IMR-90 (cell line): Measurements from ENCODE around the gene NXPH1. TPM values are rescaled to one million over a fixed set of nuclear protein-coding genes. Genes with fewer than 3 reads are reported as not detected.

Source experiments
- ATAC-seq: fragments of 200-7000 bp; cut with Tn5 transposase; 2 replicates; pipeline ENCODE4 v1.9.1; 2020; ENCODE audit warnings: low read depth, mild to moderate bottlenecking, moderate library complexity
- BruUV-seq: library from RNA; stranded (reverse); fragments of 400-500 nt; replicated peaks from 2 replicates; lab custom pipeline; 2021; lab: Mats Ljungman, UMichigan
- CTCF ChIA-PET: fragments of 300-600 bp; formaldehyde crosslinking; extraction: SDS; loops from one replicate; lab custom pipeline; 2021; ENCODE audit warnings: antibody characterized with exemption; lab: Yijun Ruan, JAX
- POLR2A ChIA-PET: fragments of 300-600 bp; sonication (Branson Sonifier 250); formaldehyde crosslinking; loops from one replicate; lab custom pipeline; 2022; ENCODE audit warnings: antibody characterized with exemption; ENCODE audit not compliant: unreplicated experiment; lab: Charles Lee
- DNase-seq: peaks from one replicate; pipeline ENCODE4 v3.0.0; 2013
- H2AFZ ChIP-seq: replicated peaks from 2 replicates; pipeline ENCODE3; 2013; ENCODE audit warnings: low read length, mild to moderate bottlenecking; ENCODE audit not compliant: poor library complexity
- H2AK5ac ChIP-seq: 2 replicates; pipeline ENCODE4 v1.6.1; 2013; ENCODE audit warnings: low read depth, low read length, inconsistent platforms
- H2AK9ac ChIP-seq: replicated peaks from 2 replicates; pipeline ENCODE3; 2013; ENCODE audit warnings: mild to moderate bottlenecking, low read depth, low read length, moderate library complexity; ENCODE audit not compliant: poor library complexity
- H2BK120ac ChIP-seq: 2 replicates; pipeline ENCODE4 v1.6.1; 2013; ENCODE audit warnings: low read depth, low read length, inconsistent platforms
- H2BK15ac ChIP-seq: 3 replicates; pipeline ENCODE4 v1.6.1; 2013; ENCODE audit warnings: low read depth, low read length, inconsistent platforms
- H2BK20ac ChIP-seq: 2 replicates; pipeline ENCODE4 v1.6.1; 2013; ENCODE audit warnings: low read depth, mild to moderate bottlenecking, inconsistent platforms, low read length, moderate library complexity
- H2BK5ac ChIP-seq: 2 replicates; pipeline ENCODE4 v1.6.1; 2013; ENCODE audit warnings: mild to moderate bottlenecking, low read depth, low read length, inconsistent platforms; ENCODE audit not compliant: poor library complexity, severe bottlenecking
- H3K14ac ChIP-seq: replicated peaks from 2 replicates; pipeline ENCODE4 v1.6.1; 2013; ENCODE audit warnings: low read depth, low read length, inconsistent platforms
- H3K18ac ChIP-seq: 2 replicates; pipeline ENCODE4 v1.6.1; 2013; ENCODE audit warnings: low read depth, low read length, control low read depth
- H3K23ac ChIP-seq: 2 replicates; pipeline ENCODE4 v1.6.1; 2013; ENCODE audit warnings: low read depth, low read length, inconsistent platforms
- H3K27ac ChIP-seq: 2 replicates; pipeline ENCODE4 v1.5.1; 2013; ENCODE audit warnings: mild to moderate bottlenecking, control low read depth, low read length; ENCODE audit not compliant: insufficient read depth
- H3K27me3 ChIP-seq: 2 replicates; pipeline ENCODE4 v1.6.1; 2013; ENCODE audit warnings: low read length; ENCODE audit not compliant: control insufficient read depth, insufficient read depth
- H3K36me3 ChIP-seq: 2 replicates; pipeline ENCODE4 v1.6.1; 2013; ENCODE audit warnings: low read length, mixed read lengths; ENCODE audit not compliant: control insufficient read depth, insufficient read depth
- H3K4ac ChIP-seq: 2 replicates; pipeline ENCODE4 v1.6.1; 2013; ENCODE audit warnings: low read depth, low read length, inconsistent platforms
- H3K4me1 ChIP-seq: 2 replicates; pipeline ENCODE4 v1.6.1; 2013; ENCODE audit warnings: low read length, mixed read lengths; ENCODE audit not compliant: control insufficient read depth, insufficient read depth
- H3K4me2 ChIP-seq: 2 replicates; pipeline ENCODE4 v1.6.1; 2013; ENCODE audit warnings: low read depth, mild to moderate bottlenecking, control low read depth, low read length, moderate library complexity
- H3K4me3 ChIP-seq: 2 replicates; pipeline ENCODE4 v1.5.1; 2013; ENCODE audit warnings: low read depth, mild to moderate bottlenecking, control low read depth, low read length, moderate library complexity; ENCODE audit not compliant: insufficient read depth
- H3K56ac ChIP-seq: 2 replicates; pipeline ENCODE4 v1.6.1; 2013; ENCODE audit warnings: low read length, inconsistent platforms; ENCODE audit not compliant: insufficient read depth; ENCODE audit errors: extremely low read depth
- H3K79me1 ChIP-seq, 2 experiments: 2 replicates each; pipeline ENCODE4 v1.6.1; 2013; ENCODE audit warnings: low read length in 2 of 2, inconsistent platforms in 1 of 2, low read depth in 1 of 2
- H3K9ac ChIP-seq: 2 replicates; pipeline ENCODE4 v1.6.1; 2013; ENCODE audit warnings: low read depth, low read length, control low read depth
- H3K9me1 ChIP-seq: 2 replicates; pipeline ENCODE4 v1.6.1; 2013; ENCODE audit warnings: low read length, inconsistent platforms; ENCODE audit not compliant: insufficient read depth
- H3K9me3 ChIP-seq: 2 replicates; pipeline ENCODE4 v1.6.1; 2013; ENCODE audit warnings: low read length; ENCODE audit not compliant: control insufficient read depth, insufficient read depth
- H4K20me1 ChIP-seq: 2 replicates; pipeline ENCODE4 v1.6.1; 2013; ENCODE audit warnings: low read length, inconsistent platforms; ENCODE audit not compliant: insufficient read depth
- H4K5ac ChIP-seq: 2 replicates; pipeline ENCODE4 v1.6.1; 2013; ENCODE audit warnings: mild to moderate bottlenecking, low read depth, low read length, control low read depth
- H4K8ac ChIP-seq, 2 experiments: 2 replicates each; pipeline ENCODE4 v1.6.1; 2013; ENCODE audit warnings: low read depth in 2 of 2, low read length in 2 of 2, control low read depth in 1 of 2, inconsistent platforms in 1 of 2
- H4K91ac ChIP-seq: 2 replicates; pipeline ENCODE4 v1.6.1; 2013; ENCODE audit warnings: low read depth, low read length, inconsistent platforms; ENCODE audit not compliant: insufficient read depth
- BHLHE40 ChIP-seq: fragments of 150-350 bp; IDR thresholded peaks from 2 replicates; pipeline ENCODE4 v1.6.1; 2016; ENCODE audit warnings: mild to moderate bottlenecking, low read depth, low read length
- MAZ ChIP-seq: IDR thresholded peaks from 2 replicates; pipeline ENCODE4 v1.6.1; 2012; ENCODE audit warnings: low read depth, mild to moderate bottlenecking, low read length, improper control_type of control experiment, moderate library complexity, borderline replicate concordance
- MXI1 ChIP-seq: IDR thresholded peaks from 2 replicates; pipeline ENCODE4 v1.6.1; 2012; ENCODE audit warnings: low read depth, mild to moderate bottlenecking, low read length, moderate library complexity, borderline replicate concordance
- RFX5 ChIP-seq: IDR thresholded peaks from 2 replicates; pipeline ENCODE4 v1.8.0; 2012; ENCODE audit warnings: low read depth, mild to moderate bottlenecking, low read length, moderate library complexity
- SMC3 ChIP-seq: fragments of 150-350 bp; IDR thresholded peaks from 2 replicates; pipeline ENCODE4 v1.6.1; 2016; ENCODE audit warnings: low read depth, mild to moderate bottlenecking, antibody characterized with exemption, low read length, moderate library complexity
- WGBS, 2 experiments: methylation state at CpG; one replicate each; pipeline versions ENCODE4 v1.1.5 to v1.1.7; 2013; ENCODE audit warnings: missing lambda C conversion rate in 2 of 2; ENCODE audit not compliant: insufficient read length in 1 of 2; ENCODE audit errors: extremely low coverage in 2 of 2; 5-methylcytosine and 5-hydroxymethylcytosine counted together
- dilution Hi-C: fragments of 300-500 bp; cut with HindIII; formaldehyde crosslinking; loops from one replicate; pipeline ENCODE4 v1.14.3; 2018; ENCODE audit warnings: low sequenced_read_pairs; ENCODE audit not compliant: unreplicated experiment
- in situ Hi-C: fragments of 300-500 bp; cut with MboI; formaldehyde crosslinking; loops from 3 replicates; pipeline ENCODE4 v1.14.3; 2019; ENCODE audit warnings: low sequenced_read_pairs, inconsistent platforms, mixed read lengths
- intact Hi-C: fragments of 100-400 bp; cut with micrococcal nuclease; formaldehyde crosslinking; loops from 2 replicates; pipeline ENCODE4 v1.10.0; 2022
- polyA plus RNA-seq, 3 experiments: library from polyadenylated mRNA; depleted of rRNA; stranded (reverse); fragments of >200 nt; gene quantifications; 2 replicates each; pipeline ENCODE4 v1.2.3, GENCODE V29; 2012; ENCODE audit warnings: low replicate concordance in 1 of 3
- total RNA-seq: library from RNA; depleted of rRNA; stranded (reverse); fragments of >200 nt; gene quantifications from 2 replicates; pipeline ENCODE4 v1.2.3, GENCODE V29; 2012

Gene NXPH1
- total and polyA plus RNA-seq, 2 of the 4 experiments (the other 2 are of a cell fraction), result not detected

GRCh38 chr7:8480527-8480926 is 47.1 kb downstream of the NXPH1 start:
- intact Hi-C loops (no loop called here), in situ Hi-C loops (no loop called here), dilution Hi-C loops (no loop called here)
- H3K4me1 ChIP-seq, result no peaks in the 10 kb centered on the region
- no peak overlapping the region for H2AK5ac ChIP-seq
- H3K56ac ChIP-seq, result no peak overlapping the region
- H2BK120ac ChIP-seq, result no peak overlapping the region
- no peak overlapping the region for H3K14ac ChIP-seq
- DNase-seq, result no peak
- H3K9me1 ChIP-seq, result no peaks in the 10 kb centered on the region
- WGBS, 2 experiments, result 0% methylated on average over 1 of the region's 3 CpGs; no CpG with 5 or more reads in 1 of the 2 experiments
- H3K4ac ChIP-seq, result no peak overlapping the region
- no peak for ATAC-seq
- no peaks in the 10 kb centered on the region for H4K20me1 ChIP-seq
- no peak overlapping the region for H2BK15ac ChIP-seq
- no peak overlapping the region for H4K8ac ChIP-seq
- POLR2A ChIA-PET, result no interaction called here
- H3K18ac ChIP-seq, result no peak overlapping the region
- H3K23ac ChIP-seq, result no peak overlapping the region
- no peak overlapping the region for H3K4me2 ChIP-seq
- H2AK9ac ChIP-seq, result no peak overlapping the region
- H4K5ac ChIP-seq, result no peak overlapping the region
- no peak overlapping the region for H4K91ac ChIP-seq
- TF ChIP-seq MAZ (no peak), MXI1 (no peak), RFX5 (no peak), BHLHE40 (no peak), SMC3 (no peak)
- no peak overlapping the region for H3K9ac ChIP-seq
- CTCF ChIA-PET, result no interaction called here
- H2BK5ac ChIP-seq, result no peak overlapping the region
- no peak overlapping the region for H3K4me3 ChIP-seq
- H2BK20ac ChIP-seq, result no peak overlapping the region
- H3K79me1 ChIP-seq, result no peaks in the 10 kb centered on the region
- no peak overlapping the region for H2AFZ ChIP-seq
- no peak overlapping the region for H3K27ac ChIP-seq
- H3K27me3 ChIP-seq, result no peaks in the 10 kb centered on the region
- H3K9me3 ChIP-seq, result peaks cover 15% of the 10 kb centered on the region
- no TSS peak for BruUV-seq
- no peaks in the 10 kb centered on the region for H3K36me3 ChIP-seq
